Hepatocyte (in vitro differentiated cells): ENCODE data around the gene STX8. TPM values are rescaled to one million over a fixed set of nuclear protein-coding genes. Genes with fewer than 3 reads are reported as not detected.

ENCODE experiments used
- DNase-seq: peaks from one replicate; pipeline ENCODE4 v3.0.0-alpha.2; 2016; ENCODE audit warnings: low spot score
- H2AFZ ChIP-seq: fragments of 200-600 bp; sonication (generic); 2 replicates; pipeline ENCODE4 v1.6.0; 2016; ENCODE audit warnings: antibody characterized with exemption, mild to moderate bottlenecking
- H3K27ac ChIP-seq: fragments of 200-600 bp; sonication (generic); 2 replicates; pipeline ENCODE4 v1.5.1; 2016; ENCODE audit warnings: mild to moderate bottlenecking
- H3K27me3 ChIP-seq: fragments of 200-600 bp; sonication (generic); 2 replicates; pipeline ENCODE4 v1.6.1; 2016
- H3K36me3 ChIP-seq: fragments of 200-600 bp; sonication (generic); replicated peaks from 2 replicates; pipeline ENCODE4 v1.5.1; 2016; ENCODE audit warnings: low read depth; ENCODE audit not compliant: insufficient read depth
- H3K4me1 ChIP-seq: fragments of 200-600 bp; sonication (generic); 2 replicates; pipeline ENCODE4 v1.5.1; 2016; ENCODE audit warnings: mild to moderate bottlenecking, moderate library complexity; ENCODE audit not compliant: insufficient read depth
- H3K4me2 ChIP-seq: fragments of 200-600 bp; sonication (generic); 2 replicates; pipeline ENCODE4 v1.6.0; 2016
- H3K4me3 ChIP-seq: fragments of 200-600 bp; sonication (generic); 2 replicates; pipeline ENCODE4 v1.5.1; 2016; ENCODE audit warnings: mild to moderate bottlenecking
- H3K79me2 ChIP-seq: fragments of 200-600 bp; sonication (generic); 2 replicates; pipeline ENCODE4 v1.6.0; 2017; ENCODE audit warnings: mild to moderate bottlenecking
- H3K9me2 ChIP-seq: fragments of 200-600 bp; sonication (generic); replicated peaks from 2 replicates; pipeline ENCODE4 v1.6.0; 2017; ENCODE audit warnings: mild to moderate bottlenecking; ENCODE audit not compliant: insufficient read depth
- H3K9me3 ChIP-seq: fragments of 200-600 bp; sonication (generic); 2 replicates; pipeline ENCODE4 v1.5.1; 2016; ENCODE audit warnings: low read depth, mild to moderate bottlenecking
- H4K20me1 ChIP-seq: fragments of 200-600 bp; sonication (generic); 2 replicates; pipeline ENCODE4 v1.6.0; 2016; ENCODE audit warnings: mild to moderate bottlenecking; ENCODE audit not compliant: insufficient read depth, poor library complexity, severe bottlenecking
- EZH2 ChIP-seq: fragments of 200-600 bp; sonication (generic); IDR thresholded peaks from 2 replicates; pipeline ENCODE4 v1.6.1; 2016; ENCODE audit warnings: antibody characterized with exemption, mild to moderate bottlenecking, borderline replicate concordance
- EZH2phosphoT487 ChIP-seq: fragments of 200-600 bp; sonication (generic); IDR thresholded peaks from one replicate; pipeline ENCODE4 v1.6.1; 2018; ENCODE audit warnings: antibody characterized with exemption, mild to moderate bottlenecking, low read depth, moderate library complexity; ENCODE audit not compliant: unreplicated experiment, severe bottlenecking
- WGBS: methylation state at CpG from one replicate; pipeline ENCODE4 v1.1.6; 2016; ENCODE audit warnings: low lambda C conversion rate; ENCODE audit errors: missing lambda C conversion rate; 5-methylcytosine and 5-hydroxymethylcytosine counted together
- polyA plus RNA-seq: library from polyadenylated mRNA; unstranded; fragments of >200 nt; fragmentation: Nextera tagmentation; extraction: Ambion mirVana; gene quantifications from 2 replicates; pipeline ENCODE4 v1.2.1, GENCODE V29; 2016
- total RNA-seq: library from RNA; depleted of rRNA; stranded (reverse); fragments of >200 nt; gene quantifications from 2 replicates; pipeline ENCODE4 v1.2.3, GENCODE V29; 2014
- TF ChIP-seq, protein P1 (sequence below): fragments of 200-600 bp; sonication (generic); IDR thresholded peaks from 2 replicates; pipeline ENCODE4 v1.5.1; 2016; ENCODE audit warnings: antibody characterized with exemption, mild to moderate bottlenecking; ENCODE audit not compliant: poor library complexity

Gene STX8
- total and polyA plus RNA-seq, 2 experiments from 2014 or later, result 40.6 to 64.7 TPM

DNA sequence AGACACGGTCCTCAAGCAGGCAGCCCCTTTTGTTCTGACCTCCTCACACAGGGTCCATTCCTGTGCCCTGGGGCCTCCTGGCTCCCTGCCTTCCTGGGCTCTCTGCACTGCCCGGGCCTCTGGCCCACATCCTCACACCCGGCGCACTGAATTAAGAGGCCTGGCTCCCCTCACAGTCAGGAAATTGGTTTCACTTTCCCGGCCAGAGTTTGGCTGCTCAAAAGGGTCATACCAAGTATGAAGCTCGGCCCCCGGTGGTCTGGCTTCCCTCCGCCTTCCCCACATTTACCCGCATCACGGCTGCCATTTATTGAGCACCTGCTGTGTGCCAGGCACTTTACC, 334.3 kb downstream of the STX8 start:
- peak overlapping the region; percentile 34 for H3K4me2 ChIP-seq
- peak; percentile 45 for DNase-seq
- H3K9me2 ChIP-seq, result no peaks in the 10 kb centered on the region
- peaks cover 22% of the 10 kb centered on the region for H3K4me1 ChIP-seq
- no peaks in the 10 kb centered on the region for H3K36me3 ChIP-seq
- no peaks in the 10 kb centered on the region for H4K20me1 ChIP-seq
- 70% methylated on average over 10 of the region's 10 CpGs for WGBS
- no peaks in the 10 kb centered on the region for H3K9me3 ChIP-seq
- TF ChIP-seq EZH2phosphoT487 (no peak), EZH2 (no peak)
- TF ChIP-seq, protein P1, sequence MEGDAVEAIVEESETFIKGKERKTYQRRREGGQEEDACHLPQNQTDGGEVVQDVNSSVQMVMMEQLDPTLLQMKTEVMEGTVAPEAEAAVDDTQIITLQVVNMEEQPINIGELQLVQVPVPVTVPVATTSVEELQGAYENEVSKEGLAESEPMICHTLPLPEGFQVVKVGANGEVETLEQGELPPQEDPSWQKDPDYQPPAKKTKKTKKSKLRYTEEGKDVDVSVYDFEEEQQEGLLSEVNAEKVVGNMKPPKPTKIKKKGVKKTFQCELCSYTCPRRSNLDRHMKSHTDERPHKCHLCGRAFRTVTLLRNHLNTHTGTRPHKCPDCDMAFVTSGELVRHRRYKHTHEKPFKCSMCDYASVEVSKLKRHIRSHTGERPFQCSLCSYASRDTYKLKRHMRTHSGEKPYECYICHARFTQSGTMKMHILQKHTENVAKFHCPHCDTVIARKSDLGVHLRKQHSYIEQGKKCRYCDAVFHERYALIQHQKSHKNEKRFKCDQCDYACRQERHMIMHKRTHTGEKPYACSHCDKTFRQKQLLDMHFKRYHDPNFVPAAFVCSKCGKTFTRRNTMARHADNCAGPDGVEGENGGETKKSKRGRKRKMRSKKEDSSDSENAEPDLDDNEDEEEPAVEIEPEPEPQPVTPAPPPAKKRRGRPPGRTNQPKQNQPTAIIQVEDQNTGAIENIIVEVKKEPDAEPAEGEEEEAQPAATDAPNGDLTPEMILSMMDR, result no peak
- H3K27me3 ChIP-seq, result no peaks in the 10 kb centered on the region
- H3K4me3 ChIP-seq, result no peak overlapping the region
- H3K79me2 ChIP-seq, result no peaks in the 10 kb centered on the region
- H3K27ac ChIP-seq, result peak overlapping the region; percentile 98
- no peak overlapping the region for H2AFZ ChIP-seq

DNA sequence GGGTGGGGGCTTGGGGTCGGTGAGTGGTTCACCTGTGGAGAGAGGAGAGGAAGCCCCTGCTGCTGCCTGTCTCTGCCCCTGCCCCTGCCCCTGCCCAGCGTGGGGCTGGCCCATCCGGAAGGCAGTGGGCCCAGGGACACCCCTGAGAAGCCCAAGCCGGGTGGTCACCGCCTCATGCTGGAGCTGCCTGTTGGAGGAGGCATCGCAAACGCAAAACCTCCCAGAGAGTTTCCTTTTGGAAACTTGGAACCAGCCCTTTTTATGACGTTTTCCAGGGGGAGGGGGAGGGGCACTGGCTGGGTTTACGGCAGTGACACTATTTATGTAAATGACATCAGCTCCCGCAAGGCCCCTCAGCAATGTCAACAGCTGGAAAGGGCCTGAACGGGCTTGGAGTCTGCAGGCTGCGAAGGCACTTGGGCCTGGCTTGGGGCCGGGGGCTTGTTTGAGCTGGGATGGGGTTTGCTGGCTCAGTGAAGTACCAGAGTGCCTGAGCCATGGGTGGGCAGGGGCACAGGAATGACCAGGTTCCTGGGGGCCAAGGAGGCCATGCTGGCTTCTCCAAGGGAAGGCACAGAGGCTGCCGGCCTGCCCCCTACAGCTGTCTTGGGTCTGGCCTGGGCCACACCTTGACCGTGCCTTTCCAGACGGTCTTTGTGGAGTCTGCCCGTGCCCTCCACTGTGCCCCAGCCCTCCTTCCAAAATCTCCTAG, 334.8 kb downstream of the STX8 start:
- no peaks in the 10 kb centered on the region for H3K36me3 ChIP-seq
- H3K4me1 ChIP-seq, result peaks cover 22% of the 10 kb centered on the region
- H3K9me3 ChIP-seq, result no peaks in the 10 kb centered on the region
- peak overlapping the region; percentile 86 for H3K4me2 ChIP-seq
- peak; percentile 88 for DNase-seq
- peak overlapping the region; percentile 98 for H3K27ac ChIP-seq
- H3K27me3 ChIP-seq, result no peaks in the 10 kb centered on the region
- no peak overlapping the region for H3K4me3 ChIP-seq
- no peaks in the 10 kb centered on the region for H3K79me2 ChIP-seq
- no peaks in the 10 kb centered on the region for H3K9me2 ChIP-seq
- H4K20me1 ChIP-seq, result no peaks in the 10 kb centered on the region
- no peak for TF ChIP-seq EZH2phosphoT487
- TF ChIP-seq, protein P1, result no peak
- no peak for TF ChIP-seq EZH2
- 41% methylated on average over 17 of the region's 17 CpGs for WGBS
- H2AFZ ChIP-seq, result peak overlapping the region; percentile 50

DNA sequence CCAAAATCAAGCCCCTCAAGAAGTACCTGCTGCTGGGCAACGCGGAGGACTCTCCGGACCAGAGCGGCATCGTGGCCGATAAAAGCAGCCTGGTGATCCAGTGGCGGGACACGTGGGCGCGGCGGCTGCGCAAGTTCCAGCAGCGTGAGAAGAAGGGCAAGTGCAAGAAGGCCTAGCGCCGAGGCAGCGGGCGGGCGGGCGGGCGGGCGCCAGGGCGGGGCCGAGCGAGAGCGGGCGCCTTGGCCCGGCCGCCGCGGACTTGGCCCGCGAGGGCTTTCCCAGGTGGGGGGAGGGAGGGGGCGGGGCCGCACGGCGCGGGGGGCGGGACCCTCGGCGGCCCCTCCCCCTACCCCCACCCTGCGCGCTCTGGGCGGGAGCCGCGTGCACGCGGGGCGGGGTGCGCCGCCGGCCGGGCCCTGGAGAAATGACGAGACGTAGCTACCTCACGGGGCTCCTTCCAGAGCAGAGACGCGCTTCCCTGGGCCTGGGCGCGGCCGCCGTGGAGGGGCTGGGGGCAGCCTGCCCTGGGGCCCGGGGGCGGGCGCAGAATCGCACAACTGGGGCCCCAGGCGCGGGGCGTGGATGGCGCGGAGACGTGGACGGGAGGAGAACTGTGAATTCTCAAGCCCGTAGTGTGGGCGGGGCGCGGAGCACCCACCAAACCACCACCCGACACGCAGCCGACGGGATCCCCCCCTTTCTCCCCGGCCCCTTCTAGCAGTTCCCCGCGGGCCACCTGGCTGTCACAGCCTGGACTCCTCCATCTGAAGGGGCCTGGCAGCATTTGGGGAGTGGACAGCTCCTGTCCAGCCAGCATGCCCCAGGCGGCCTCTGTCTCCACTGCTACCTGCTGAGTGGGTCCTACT, 335.6 kb downstream of the STX8 start:
- peak overlapping the region; percentile 50 for H2AFZ ChIP-seq
- H4K20me1 ChIP-seq, result no peaks in the 10 kb centered on the region
- TF ChIP-seq EZH2phosphoT487, result no peak
- TF ChIP-seq, protein P1, result no peak
- peak overlapping the region; percentile 86 for H3K4me2 ChIP-seq
- H3K27ac ChIP-seq, result peak overlapping the region; percentile 98
- H3K36me3 ChIP-seq, result no peaks in the 10 kb centered on the region
- no peaks in the 10 kb centered on the region for H3K9me3 ChIP-seq
- peak; percentile 88 for DNase-seq
- 7% methylated on average over 14 of the region's 84 CpGs for WGBS
- H3K4me3 ChIP-seq, result peak overlapping the region; percentile 24
- H3K27me3 ChIP-seq, result no peaks in the 10 kb centered on the region
- H3K9me2 ChIP-seq, result no peaks in the 10 kb centered on the region
- peaks cover 22% of the 10 kb centered on the region for H3K4me1 ChIP-seq
- no peaks in the 10 kb centered on the region for H3K79me2 ChIP-seq
